ENCODE results near the gene HHAT.

DNA sequence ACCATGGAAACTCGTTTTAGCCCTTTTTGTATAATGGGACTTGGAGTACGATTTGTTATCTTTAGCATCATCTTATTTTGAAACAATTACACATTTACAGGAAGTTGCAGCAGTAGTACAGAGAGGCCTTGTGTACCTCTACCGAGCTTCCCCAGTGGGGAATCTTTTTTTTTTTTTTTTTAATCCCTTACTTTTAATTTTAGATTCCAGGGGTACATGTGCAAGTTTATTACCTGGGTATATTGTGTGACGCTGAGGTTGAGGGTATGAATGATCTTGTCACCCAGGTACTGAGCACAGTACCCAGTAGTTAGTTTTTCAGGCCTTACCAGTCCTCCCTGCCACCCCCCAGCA, 45.9 kb downstream of the HHAT start:
- TF ChIP-seq, protein P1, sequence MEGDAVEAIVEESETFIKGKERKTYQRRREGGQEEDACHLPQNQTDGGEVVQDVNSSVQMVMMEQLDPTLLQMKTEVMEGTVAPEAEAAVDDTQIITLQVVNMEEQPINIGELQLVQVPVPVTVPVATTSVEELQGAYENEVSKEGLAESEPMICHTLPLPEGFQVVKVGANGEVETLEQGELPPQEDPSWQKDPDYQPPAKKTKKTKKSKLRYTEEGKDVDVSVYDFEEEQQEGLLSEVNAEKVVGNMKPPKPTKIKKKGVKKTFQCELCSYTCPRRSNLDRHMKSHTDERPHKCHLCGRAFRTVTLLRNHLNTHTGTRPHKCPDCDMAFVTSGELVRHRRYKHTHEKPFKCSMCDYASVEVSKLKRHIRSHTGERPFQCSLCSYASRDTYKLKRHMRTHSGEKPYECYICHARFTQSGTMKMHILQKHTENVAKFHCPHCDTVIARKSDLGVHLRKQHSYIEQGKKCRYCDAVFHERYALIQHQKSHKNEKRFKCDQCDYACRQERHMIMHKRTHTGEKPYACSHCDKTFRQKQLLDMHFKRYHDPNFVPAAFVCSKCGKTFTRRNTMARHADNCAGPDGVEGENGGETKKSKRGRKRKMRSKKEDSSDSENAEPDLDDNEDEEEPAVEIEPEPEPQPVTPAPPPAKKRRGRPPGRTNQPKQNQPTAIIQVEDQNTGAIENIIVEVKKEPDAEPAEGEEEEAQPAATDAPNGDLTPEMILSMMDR (IDR thresholded peaks at IDR 0.05) = no peak
- no peak for TF ChIP-seq POLR2AphosphoS5 (IDR thresholded peaks at IDR 0.05)
- no peak for TF ChIP-seq POLR2A (IDR thresholded peaks at IDR 0.05; ENCODE audit: low read depth)
- TF ChIP-seq EP300 (IDR thresholded peaks at IDR 0.05) = no peak

All from esophagus muscularis mucosa (tissue), 4 donors.